Measurements from ENCODE around the gene MAST4.

DNA sequence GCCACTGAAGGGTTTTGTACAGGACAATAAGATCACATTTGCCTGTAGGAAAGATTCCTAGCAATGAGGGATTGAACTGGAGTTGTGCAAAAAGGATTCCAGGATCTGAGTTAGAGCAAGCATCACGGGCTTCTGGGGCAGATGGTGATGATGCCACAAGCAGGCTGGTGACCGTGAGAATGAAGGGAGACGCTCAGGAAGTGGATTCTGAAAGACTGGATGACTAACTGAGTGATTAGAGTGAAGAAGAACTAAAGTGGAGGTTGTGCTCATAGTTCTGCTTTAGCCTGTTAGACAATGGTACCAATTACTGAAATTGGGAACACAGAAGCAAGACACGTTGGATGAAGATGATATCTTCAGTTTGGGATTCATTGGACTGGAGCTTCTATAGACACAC, 432.2 kb downstream of the MAST4 start:
- TF ChIP-seq, protein P1, sequence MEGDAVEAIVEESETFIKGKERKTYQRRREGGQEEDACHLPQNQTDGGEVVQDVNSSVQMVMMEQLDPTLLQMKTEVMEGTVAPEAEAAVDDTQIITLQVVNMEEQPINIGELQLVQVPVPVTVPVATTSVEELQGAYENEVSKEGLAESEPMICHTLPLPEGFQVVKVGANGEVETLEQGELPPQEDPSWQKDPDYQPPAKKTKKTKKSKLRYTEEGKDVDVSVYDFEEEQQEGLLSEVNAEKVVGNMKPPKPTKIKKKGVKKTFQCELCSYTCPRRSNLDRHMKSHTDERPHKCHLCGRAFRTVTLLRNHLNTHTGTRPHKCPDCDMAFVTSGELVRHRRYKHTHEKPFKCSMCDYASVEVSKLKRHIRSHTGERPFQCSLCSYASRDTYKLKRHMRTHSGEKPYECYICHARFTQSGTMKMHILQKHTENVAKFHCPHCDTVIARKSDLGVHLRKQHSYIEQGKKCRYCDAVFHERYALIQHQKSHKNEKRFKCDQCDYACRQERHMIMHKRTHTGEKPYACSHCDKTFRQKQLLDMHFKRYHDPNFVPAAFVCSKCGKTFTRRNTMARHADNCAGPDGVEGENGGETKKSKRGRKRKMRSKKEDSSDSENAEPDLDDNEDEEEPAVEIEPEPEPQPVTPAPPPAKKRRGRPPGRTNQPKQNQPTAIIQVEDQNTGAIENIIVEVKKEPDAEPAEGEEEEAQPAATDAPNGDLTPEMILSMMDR (IDR thresholded peaks at IDR 0.05): no peak
- TF ChIP-seq POLR2A (IDR thresholded peaks at IDR 0.05): no peak

Measured in uterus (tissue), 2 donors.